OCI-LY7 (cell line): ENCODE measurements around the gene TSHZ3.

Experiments used
- EZH2phosphoT487 ChIP-seq: fragments of 200-600 bp; sonication (generic); IDR thresholded peaks from 2 replicates; pipeline ENCODE4 v1.6.1; 2018; ENCODE audit warnings: low read depth, borderline replicate concordance, mild to moderate bottlenecking, mixed run types, antibody characterized with exemption, low read length, moderate library complexity, mixed read lengths
- TF ChIP-seq, protein P1 (sequence below): fragments of 200-600 bp; sonication (generic); conservative IDR thresholded peaks from 2 replicates; pipeline ENCODE4 v1.5.1; 2014; ENCODE audit warnings: mild to moderate bottlenecking, antibody characterized with exemption, low read length, moderate library complexity, mixed read lengths

DNA sequence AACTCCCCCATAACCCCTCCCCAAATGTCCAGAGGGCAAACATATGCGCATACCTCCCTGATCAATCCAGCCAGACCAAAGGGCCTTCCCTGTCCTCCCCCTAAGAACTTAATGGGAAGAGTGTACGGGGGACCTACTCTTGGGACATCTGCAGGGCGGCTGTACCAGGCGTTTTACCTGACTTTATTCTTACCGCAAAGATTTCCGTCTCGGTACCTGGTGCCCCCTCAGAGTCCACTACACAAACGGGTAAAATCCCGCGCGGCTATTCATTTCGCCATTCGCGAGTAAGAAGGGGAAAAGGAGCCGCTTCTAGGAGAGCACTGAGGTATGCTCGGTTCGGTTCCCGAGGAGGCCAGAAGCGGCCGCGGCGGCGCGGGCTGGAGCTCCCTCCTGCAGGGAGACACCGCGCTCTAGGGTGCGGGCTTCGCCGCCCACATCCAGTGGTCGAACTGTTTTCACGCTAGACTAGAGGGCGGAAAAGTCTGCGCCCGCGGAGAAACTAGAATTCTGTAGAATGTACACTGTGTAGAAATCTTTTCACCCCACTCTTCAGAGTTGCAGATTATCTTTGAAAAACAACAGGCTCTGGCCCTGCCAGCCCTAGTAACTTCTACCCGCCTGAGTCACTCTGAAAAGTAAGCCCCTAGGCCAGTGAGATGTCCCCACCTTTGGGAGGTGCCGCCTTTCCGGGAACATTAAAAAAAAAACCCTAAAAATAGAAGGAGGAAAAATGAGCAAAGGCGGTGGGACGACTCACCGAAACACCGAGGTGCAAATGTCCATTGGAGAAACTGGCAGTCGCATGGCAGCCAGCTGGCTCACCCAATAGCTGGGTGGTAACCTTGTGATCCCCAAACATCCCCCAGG lies 3.8 kb upstream of the TSHZ3 start:
- no peak for TF ChIP-seq EZH2phosphoT487
- TF ChIP-seq, protein P1, sequence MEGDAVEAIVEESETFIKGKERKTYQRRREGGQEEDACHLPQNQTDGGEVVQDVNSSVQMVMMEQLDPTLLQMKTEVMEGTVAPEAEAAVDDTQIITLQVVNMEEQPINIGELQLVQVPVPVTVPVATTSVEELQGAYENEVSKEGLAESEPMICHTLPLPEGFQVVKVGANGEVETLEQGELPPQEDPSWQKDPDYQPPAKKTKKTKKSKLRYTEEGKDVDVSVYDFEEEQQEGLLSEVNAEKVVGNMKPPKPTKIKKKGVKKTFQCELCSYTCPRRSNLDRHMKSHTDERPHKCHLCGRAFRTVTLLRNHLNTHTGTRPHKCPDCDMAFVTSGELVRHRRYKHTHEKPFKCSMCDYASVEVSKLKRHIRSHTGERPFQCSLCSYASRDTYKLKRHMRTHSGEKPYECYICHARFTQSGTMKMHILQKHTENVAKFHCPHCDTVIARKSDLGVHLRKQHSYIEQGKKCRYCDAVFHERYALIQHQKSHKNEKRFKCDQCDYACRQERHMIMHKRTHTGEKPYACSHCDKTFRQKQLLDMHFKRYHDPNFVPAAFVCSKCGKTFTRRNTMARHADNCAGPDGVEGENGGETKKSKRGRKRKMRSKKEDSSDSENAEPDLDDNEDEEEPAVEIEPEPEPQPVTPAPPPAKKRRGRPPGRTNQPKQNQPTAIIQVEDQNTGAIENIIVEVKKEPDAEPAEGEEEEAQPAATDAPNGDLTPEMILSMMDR, result no peak
